Body of pancreas (tissue), 4 donors: Measurements from ENCODE around the gene EXD3.

Experiments used
- POLR2A ChIP-seq, 3 donors: fragments of 450-650 bp; IDR thresholded peaks; one replicate each; pipeline ENCODE4 v1.6.1; 2016; ENCODE audit warnings: antibody characterized with exemption in 3 of 3, mild to moderate bottlenecking in 2 of 3
- TF ChIP-seq, protein P1 (sequence below), 7 experiments: fragments of 450-650 bp in 4 of 7; fragments of 200-600 bp in 3 of 7; sonication (generic) in 3 of 7; IDR thresholded peaks; one replicate each; pipeline ENCODE4 v1.5.1; 2016 to 2019; ENCODE audit warnings: antibody characterized with exemption in 7 of 7

DNA sequence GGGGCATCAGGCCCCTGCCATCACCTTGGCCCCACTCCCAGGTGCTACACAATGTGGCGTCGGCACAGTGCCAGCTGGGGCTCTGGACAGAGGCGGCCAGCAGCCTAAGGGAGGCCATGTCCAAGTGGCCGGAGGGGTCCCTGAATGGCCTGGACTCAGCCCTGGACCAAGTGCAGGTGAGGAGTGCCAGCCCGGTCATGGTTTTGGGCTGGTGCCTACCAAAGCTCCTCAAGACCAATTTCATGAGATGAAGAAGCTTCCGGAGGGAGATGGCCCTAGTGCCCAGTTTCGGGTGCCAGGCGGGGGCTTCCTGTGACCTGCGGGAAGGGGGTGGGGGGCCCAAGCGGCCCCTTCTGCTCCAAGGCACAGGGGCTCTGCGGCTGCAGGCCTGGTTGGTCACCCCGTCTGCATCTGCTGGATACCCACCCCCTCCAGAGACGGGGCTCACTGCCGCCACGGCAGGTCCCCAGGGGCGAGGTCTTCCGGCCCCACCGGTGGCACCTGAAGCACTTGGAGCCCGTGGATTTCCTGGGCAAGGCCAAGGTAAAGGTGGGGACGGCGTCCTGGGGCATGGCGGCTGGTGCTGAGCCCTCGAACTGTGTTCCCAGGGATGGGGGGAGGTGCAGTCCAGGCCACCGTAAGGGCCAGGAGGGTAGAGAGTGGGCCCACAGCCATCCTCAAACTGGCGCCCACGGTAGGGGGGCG lies 6.0 kb upstream of the EXD3 start:
- TF ChIP-seq, protein P1, sequence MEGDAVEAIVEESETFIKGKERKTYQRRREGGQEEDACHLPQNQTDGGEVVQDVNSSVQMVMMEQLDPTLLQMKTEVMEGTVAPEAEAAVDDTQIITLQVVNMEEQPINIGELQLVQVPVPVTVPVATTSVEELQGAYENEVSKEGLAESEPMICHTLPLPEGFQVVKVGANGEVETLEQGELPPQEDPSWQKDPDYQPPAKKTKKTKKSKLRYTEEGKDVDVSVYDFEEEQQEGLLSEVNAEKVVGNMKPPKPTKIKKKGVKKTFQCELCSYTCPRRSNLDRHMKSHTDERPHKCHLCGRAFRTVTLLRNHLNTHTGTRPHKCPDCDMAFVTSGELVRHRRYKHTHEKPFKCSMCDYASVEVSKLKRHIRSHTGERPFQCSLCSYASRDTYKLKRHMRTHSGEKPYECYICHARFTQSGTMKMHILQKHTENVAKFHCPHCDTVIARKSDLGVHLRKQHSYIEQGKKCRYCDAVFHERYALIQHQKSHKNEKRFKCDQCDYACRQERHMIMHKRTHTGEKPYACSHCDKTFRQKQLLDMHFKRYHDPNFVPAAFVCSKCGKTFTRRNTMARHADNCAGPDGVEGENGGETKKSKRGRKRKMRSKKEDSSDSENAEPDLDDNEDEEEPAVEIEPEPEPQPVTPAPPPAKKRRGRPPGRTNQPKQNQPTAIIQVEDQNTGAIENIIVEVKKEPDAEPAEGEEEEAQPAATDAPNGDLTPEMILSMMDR (IDR thresholded peaks at IDR 0.05): no peak
- TF ChIP-seq POLR2A (IDR thresholded peaks at IDR 0.05): no peak
